Measurements from ENCODE around the gene LIN52. TPM values are rescaled to one million over a fixed set of nuclear protein-coding genes. Genes with fewer than 3 reads are reported as not detected.
"Not testable (repeated sequence)": the region's sequence is repeated elsewhere in the genome, so short reads cannot be mapped to it uniquely, and the experiment has no call there.

Gene LIN52
- total RNA-seq, 1 donor from 2014 or later = 14.0 TPM

GRCh38 chr14:74109369-74109768 lies 24.6 kb downstream of the LIN52 start:
- no peak for DNase-seq (ENCODE audit: low spot score)

- not testable (repeated sequence) for DNase-seq (ENCODE audit: low spot score)
Observed at GRCh38 chr14:74111395-74112216, 26.9 kb downstream of the LIN52 start.

- DNase-seq (ENCODE audit: low spot score) = not testable (repeated sequence)
Observed at GRCh38 chr14:74125487-74125886, 40.7 kb downstream of the LIN52 start.

GRCh38 chr14:74126315-74127013 lies 41.7 kb downstream of the LIN52 start:
- no peak for DNase-seq (ENCODE audit: low spot score)

- DNase-seq (ENCODE audit: low spot score) = no peak
Observed at GRCh38 chr14:74127634-74128033, 42.9 kb downstream of the LIN52 start.

GRCh38 chr14:74133833-74134481 lies 49.2 kb downstream of the LIN52 start:
- DNase-seq (ENCODE audit: low spot score) = no peak

GRCh38 chr14:74134484-74134883 lies 49.7 kb downstream of the LIN52 start:
- DNase-seq (ENCODE audit: low spot score) = no peak

- DNase-seq (ENCODE audit: low spot score) = no peak
Observed at GRCh38 chr14:74135426-74135825, 50.7 kb downstream of the LIN52 start.

- DNase-seq (ENCODE audit: low spot score) = no peak
Observed at GRCh38 chr14:74140374-74140850, 55.7 kb downstream of the LIN52 start.

GRCh38 chr14:74141703-74142102 lies 56.9 kb downstream of the LIN52 start:
- DNase-seq (ENCODE audit: low spot score) = no peak

GRCh38 chr14:74142523-74142922 lies 57.8 kb downstream of the LIN52 start:
- no peak for DNase-seq (ENCODE audit: low spot score)

- DNase-seq (ENCODE audit: low spot score) = no peak
Observed at GRCh38 chr14:74144789-74145188, 60.0 kb downstream of the LIN52 start.

GRCh38 chr14:74147571-74147970 lies 62.8 kb downstream of the LIN52 start:
- DNase-seq (ENCODE audit: low spot score) = no peak

- DNase-seq (ENCODE audit: low spot score) = no peak
Observed at GRCh38 chr14:74148705-74149104, 63.9 kb downstream of the LIN52 start.

- no peak for DNase-seq (ENCODE audit: low spot score)
Observed at GRCh38 chr14:74155287-74155686, 70.5 kb downstream of the LIN52 start.

GRCh38 chr14:74155749-74156148 lies 71.0 kb downstream of the LIN52 start:
- DNase-seq (ENCODE audit: low spot score) = no peak

GRCh38 chr14:74160763-74161162 lies 76.0 kb downstream of the LIN52 start:
- DNase-seq (ENCODE audit: low spot score) = no peak

GRCh38 chr14:74161526-74162158 lies 76.9 kb downstream of the LIN52 start:
- no peak for DNase-seq (ENCODE audit: low spot score)

GRCh38 chr14:74169906-74170305 lies 85.2 kb downstream of the LIN52 start:
- DNase-seq (ENCODE audit: low spot score) = no peak

- no peak for DNase-seq (ENCODE audit: low spot score)
Observed at GRCh38 chr14:74176400-74176793, 91.6 kb downstream of the LIN52 start.

GRCh38 chr14:74179856-74180255 lies 95.1 kb downstream of the LIN52 start:
- DNase-seq (ENCODE audit: low spot score) = no peak

Data from ureter (tissue), 1 donor.